ENCODE measurements around the gene RFX8.

- TF ChIP-seq CTCF (IDR thresholded peaks at IDR 0.05) (no peak), EP300 (IDR thresholded peaks at IDR 0.05) (no peak)
Measured at GRCh38 chr2:101469863-101470262, 5.0 kb downstream of the RFX8 start.

Measured in tibial nerve (tissue), 4 donors.